ENCODE measurements around the gene SELENOO.

SELENOO gene

DNA sequence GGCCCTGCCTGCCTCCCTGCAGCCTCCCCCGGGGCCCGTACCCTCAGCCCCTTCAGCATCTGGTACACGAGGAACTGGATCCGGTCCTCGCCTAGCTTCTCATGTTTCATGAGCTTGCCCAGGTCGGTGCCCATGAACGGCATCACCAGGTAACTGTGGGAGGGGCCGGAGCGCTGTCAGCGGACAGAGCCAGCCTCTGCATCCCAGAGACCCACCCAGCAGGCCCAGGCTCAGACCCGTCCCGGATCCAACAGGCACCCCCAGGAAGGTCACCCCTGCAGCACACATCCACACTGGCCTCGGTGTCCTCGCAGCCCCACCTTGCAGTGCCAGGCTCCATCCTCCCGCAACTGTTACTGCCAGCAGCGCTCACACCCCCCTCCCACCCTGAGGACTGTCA lies 56.2 kb downstream of the SELENOO start:
- no peak for DNase-seq

DNA sequence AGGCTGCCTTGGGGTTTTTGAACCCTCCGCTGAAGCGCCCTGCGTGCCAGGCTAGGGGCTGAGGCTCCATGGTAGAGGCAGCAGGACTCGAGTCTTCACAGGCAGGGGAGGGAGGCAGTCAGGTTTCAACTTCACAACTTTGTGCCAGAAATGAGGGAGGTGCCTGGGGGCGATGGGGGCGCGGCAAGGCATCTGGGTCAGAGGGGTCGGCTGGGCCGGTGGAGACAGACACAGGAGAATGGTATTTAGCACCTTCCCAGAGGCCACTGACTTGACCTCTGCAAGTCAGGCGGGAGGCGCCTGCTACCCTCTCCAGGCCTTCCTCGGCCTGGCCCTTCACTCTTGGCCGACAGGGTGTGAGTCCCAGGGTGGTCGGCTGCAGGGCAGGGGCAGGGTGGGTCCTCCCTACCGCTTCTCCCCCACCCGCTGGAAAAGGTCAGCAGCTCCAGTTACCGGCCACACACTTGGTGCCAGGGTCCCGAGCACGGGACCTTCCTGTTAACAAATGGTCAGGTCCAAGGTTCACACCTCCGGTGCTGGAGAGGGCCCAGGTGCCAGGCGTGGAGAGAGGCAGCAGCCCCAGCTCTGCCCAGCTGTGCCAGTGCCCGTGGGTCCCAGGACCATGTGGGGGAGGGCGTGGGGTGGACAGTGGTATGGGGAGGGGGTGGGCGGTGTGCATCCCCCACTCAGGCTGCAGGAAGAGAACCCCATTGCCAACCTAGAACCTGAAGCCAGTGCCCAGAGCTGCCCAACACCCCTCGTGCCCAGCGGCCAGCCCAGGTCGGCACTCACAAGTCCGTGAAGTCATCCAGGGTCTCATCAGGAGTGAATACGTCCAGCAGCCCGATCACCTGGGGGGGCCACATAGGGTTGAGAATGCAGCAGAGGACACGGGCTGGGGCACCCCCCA lies 56.9 kb downstream of the SELENOO start:
- DNase-seq: no peak

- no peak for DNase-seq
Observed at GRCh38 chr22:50258361-50259292, 57.8 kb downstream of the SELENOO start.

DNA sequence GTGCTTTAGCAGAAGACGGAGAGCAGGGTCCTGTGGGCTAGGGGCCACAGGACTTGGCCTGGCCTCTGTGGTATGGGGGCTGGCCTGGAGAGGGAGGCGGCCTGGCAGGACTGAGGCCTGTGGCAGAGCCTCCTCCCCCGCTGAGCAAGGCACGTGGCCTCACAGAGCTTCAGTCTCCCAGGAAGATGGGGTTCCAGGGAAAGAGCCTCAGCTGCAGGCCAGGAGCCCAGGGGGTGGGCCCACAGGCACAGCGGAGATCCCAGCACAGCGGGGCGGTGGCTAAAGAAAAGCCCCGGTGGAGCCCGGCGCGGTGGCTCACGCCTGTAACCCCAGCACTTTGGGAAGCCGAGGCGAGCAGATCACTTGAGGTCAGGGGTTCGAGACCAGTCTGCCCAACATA lies 58.5 kb downstream of the SELENOO start:
- DNase-seq: no peak

- DNase-seq: no peak
Observed at GRCh38 chr22:50260434-50260800, 59.6 kb downstream of the SELENOO start.

DNA sequence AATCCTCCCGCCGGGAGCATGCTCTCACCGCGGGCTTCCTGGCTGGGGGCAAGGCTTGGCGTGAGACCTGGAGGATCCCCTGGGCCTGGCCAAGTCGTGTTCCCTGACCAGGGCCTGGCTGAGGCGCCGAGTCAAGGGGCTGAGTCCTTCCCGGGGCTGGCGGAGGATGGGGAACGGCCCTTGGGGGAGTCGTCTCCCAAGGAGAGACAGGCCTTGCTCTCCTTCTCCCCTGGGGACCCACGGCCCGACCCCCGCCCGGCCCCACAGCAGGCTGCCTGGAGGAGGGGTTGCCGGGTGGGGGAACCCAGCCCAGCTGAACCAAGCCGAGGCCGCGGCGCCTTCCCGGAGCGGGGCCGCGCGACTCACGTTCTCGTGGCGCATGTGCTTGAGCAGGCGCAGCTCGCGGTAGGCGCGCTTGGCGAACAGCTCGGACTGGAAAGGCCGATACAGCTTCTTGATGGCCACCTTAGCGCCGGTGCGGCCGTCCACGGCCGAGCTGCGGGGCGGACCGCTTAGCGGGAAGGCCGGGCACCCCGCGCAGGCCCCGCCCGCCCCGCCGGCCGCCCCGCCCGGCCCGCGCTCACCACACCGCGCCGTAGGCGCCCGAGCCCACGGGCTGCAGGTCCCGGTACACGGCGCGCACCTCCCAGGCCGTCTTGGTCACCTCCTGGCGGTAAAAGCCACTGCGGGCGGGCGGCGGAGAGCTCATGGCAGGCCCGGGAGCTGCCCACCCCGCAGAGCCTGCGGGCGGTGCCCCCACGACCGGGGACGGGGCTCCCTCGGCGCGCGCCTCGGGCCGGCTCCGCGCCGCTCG lies 60.2 kb downstream of the SELENOO start:
- no peak for DNase-seq

DNA sequence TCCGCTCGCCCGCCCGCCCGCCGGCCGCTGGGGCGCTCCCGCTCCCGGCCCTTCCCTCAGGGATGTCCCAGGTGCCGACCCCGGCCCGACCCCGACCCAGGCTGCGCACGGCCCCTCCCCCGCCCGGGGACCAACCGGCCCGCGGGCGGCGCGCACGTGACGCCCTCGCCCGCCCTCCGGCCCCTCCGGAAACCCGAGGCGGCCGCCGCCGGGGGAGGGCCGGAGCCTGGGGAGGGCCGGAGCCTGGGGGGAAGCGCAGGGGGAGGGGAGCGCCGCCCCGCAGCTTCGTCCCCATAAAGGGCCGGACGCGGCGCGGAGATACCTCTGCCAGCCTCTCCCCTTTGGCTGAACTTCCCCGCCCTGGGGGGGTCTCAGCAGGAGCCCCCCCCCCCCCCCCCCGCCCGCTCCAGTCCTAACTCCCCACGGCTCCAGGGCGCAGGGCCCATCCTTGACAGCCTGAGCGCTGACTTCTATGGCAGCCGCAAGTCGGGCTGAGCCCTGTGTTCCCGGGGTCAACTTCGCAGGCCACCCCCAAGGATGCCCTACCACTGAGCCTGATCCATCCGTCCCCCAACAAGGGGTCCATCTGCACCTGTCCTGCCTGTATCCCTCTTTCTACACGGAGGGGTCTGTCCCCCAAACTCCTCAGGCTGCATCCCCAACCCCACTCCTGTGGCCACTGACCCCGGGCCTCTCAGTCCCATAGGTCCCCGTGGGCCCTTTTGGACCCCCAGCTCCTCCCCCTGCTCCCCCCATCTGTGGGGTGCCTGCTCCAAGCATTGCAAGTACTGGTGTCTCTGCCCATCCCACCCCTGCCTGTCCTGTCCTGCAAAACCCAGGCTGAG lies 61.0 kb downstream of the SELENOO start, which contains the start of gene MAPK12:
MAPK12 (minus strand) TSS at position 69 of the 845 bp plus-strand sequence. CDS start 174 bp downstream, outside the sequence.
- DNase-seq: no peak

DNA sequence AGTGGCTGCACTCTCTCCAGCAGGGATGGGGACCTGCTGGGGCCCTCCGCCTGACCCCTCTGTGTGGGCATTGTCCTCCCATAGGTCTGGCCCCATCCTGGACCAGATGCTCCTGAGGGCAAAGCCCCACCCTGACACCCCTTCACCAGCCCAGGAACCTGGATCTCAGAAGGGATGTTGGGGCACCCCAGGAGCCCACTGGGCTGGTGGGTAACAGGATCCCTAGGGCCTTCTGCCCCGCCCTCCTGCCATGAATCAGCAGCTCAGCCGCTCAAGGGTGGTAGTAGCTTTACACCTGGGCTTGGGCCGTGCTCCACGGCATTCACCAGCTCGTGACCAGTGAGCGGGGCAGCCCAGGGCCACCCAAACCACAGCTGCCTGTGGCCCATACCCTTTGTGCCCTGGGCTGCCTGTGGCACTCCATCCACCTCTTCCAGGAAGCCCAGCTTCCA lies 61.7 kb downstream of the SELENOO start:
- no peak for DNase-seq

- DNase-seq: no peak
Observed at GRCh38 chr22:50262973-50263617, 62.3 kb downstream of the SELENOO start.

- no peak for DNase-seq
Observed at GRCh38 chr22:50264104-50264745, 63.4 kb downstream of the SELENOO start.

DNA sequence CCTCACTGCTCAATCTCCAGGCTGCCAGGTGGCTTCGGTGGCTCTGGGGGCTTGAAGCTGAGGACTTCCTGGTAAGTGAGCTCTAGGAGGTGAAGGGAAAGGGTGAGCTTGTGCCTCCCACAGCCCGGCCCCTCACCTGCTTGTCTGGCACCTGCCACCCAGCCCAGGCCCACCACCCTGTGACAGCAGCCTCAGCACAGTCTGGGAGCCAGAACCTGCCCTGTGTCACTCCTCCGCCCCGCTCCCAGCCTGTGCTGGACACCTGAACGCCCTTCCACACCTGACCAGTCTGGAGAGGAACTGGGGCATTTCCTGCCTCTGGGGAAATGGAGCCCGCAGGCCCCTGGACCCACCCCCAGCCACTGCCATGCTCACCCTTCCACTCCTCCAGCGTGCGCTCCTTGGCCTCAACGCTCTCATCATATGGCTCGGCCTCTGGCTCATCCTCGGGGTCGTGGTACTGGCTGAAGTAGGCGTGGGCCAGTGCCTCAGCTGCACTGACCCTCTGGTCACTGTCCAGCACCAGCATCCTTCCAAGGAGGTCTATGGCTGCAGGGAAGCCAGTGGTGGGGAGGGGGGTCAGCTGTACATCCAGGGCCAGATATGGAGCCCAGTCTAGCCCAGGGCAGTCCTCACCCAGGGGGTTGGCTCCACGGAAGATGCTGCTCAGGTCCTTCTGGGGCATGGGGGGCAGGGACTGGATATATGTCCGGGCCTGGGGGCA lies 64.3 kb downstream of the SELENOO start:
- DNase-seq: no peak

GRCh38 chr22:50266994-50267393 lies 66.2 kb downstream of the SELENOO start:
- DNase-seq: no peak

Data from activated CD4-positive, alpha-beta T cell treated with anti-CD3 and anti-CD28 coated beads for 4 hours (primary cell).